Measurements from ENCODE around the gene SYT1. TPM values are rescaled to one million over a fixed set of nuclear protein-coding genes. Genes with fewer than 3 reads are reported as not detected.

SYT1 gene
- total and polyA plus RNA-seq, 2 donors = 0.82 to 1.5 TPM

- WGBS = 94% methylated on average over 3 of the region's 3 CpGs
- Histone ChIP-seq H3K27me3 (ENCODE audit: control insufficient read depth in 2 of 2, insufficient read depth in 1 of 2, low read length in 1 of 2) (no peaks in the 10 kb centered on the region), H3K27ac (ENCODE audit: low read depth in 1 of 2, low read length in 1 of 2) (no peak overlapping the region), H3K4me1 (ENCODE audit: control insufficient read depth in 2 of 2, insufficient read depth in 2 of 2, low read length in 2 of 2) (no peaks in the 10 kb centered on the region), H3K9me3 (ENCODE audit: control insufficient read depth in 2 of 2, insufficient read depth in 1 of 2, low read length in 1 of 2) (no peaks in the 10 kb centered on the region), H3K36me3 (ENCODE audit: control insufficient read depth in 2 of 2, insufficient read depth in 2 of 2, low read length in 1 of 2) (no peaks in the 10 kb centered on the region), H3K4me3 (ENCODE audit: low read length in 2 of 2) (no peak overlapping the region)
- no peak for DNase-seq (ENCODE audit: low read depth in 6 of 9, low spot score in 9 of 9)
Measured at GRCh38 chr12:78958941-78959340, 94.4 kb downstream of the SYT1 start.

- Histone ChIP-seq H3K27ac (ENCODE audit: low read depth in 1 of 2, low read length in 1 of 2) (no peak overlapping the region), H3K36me3 (ENCODE audit: control insufficient read depth in 2 of 2, insufficient read depth in 2 of 2, low read length in 1 of 2) (no peaks in the 10 kb centered on the region), H3K4me1 (ENCODE audit: control insufficient read depth in 2 of 2, insufficient read depth in 2 of 2, low read length in 2 of 2) (no peaks in the 10 kb centered on the region), H3K4me3 (ENCODE audit: low read length in 2 of 2) (no peak overlapping the region), H3K9me3 (ENCODE audit: control insufficient read depth in 2 of 2, insufficient read depth in 1 of 2, low read length in 1 of 2) (no peaks in the 10 kb centered on the region), H3K27me3 (ENCODE audit: control insufficient read depth in 2 of 2, insufficient read depth in 1 of 2, low read length in 1 of 2) (no peaks in the 10 kb centered on the region)
- 87% methylated on average over 3 of the region's 3 CpGs for WGBS
- no peak for DNase-seq (ENCODE audit: low read depth in 6 of 9, low spot score in 9 of 9)
Measured at GRCh38 chr12:78959556-78959955, 95.0 kb downstream of the SYT1 start.

GRCh38 chr12:78961171-78961570 is 96.6 kb downstream of the SYT1 start:
- Histone ChIP-seq H3K9me3 (ENCODE audit: control insufficient read depth in 2 of 2, insufficient read depth in 1 of 2, low read length in 1 of 2) (no peaks in the 10 kb centered on the region), H3K27me3 (ENCODE audit: control insufficient read depth in 2 of 2, insufficient read depth in 1 of 2, low read length in 1 of 2) (no peaks in the 10 kb centered on the region), H3K4me3 (ENCODE audit: low read length in 2 of 2) (no peak overlapping the region), H3K4me1 (ENCODE audit: control insufficient read depth in 2 of 2, insufficient read depth in 2 of 2, low read length in 2 of 2) (no peaks in the 10 kb centered on the region), H3K27ac (ENCODE audit: low read depth in 1 of 2, low read length in 1 of 2) (no peak overlapping the region), H3K36me3 (ENCODE audit: control insufficient read depth in 2 of 2, insufficient read depth in 2 of 2, low read length in 1 of 2) (no peaks in the 10 kb centered on the region)
- no peak for DNase-seq (ENCODE audit: low read depth in 6 of 9, low spot score in 9 of 9)
- WGBS = 96% methylated on average over 2 of the region's 2 CpGs

GRCh38 chr12:78963439-78964227 is 99.1 kb downstream of the SYT1 start:
- no peaks in the 10 kb centered on the region for H3K36me3 ChIP-seq (ENCODE audit: control insufficient read depth in 2 of 2, insufficient read depth in 2 of 2, low read length in 1 of 2)
- H3K9me3 ChIP-seq (ENCODE audit: control insufficient read depth in 2 of 2, insufficient read depth in 1 of 2, low read length in 1 of 2) = no peaks in the 10 kb centered on the region
- no peak overlapping the region for H3K27ac ChIP-seq (ENCODE audit: low read depth in 1 of 2, low read length in 1 of 2)
- no peaks in the 10 kb centered on the region for H3K27me3 ChIP-seq (ENCODE audit: control insufficient read depth in 2 of 2, insufficient read depth in 1 of 2, low read length in 1 of 2)
- 97% methylated on average over 1 of the region's 1 CpG for WGBS
- no peak for DNase-seq (ENCODE audit: low read depth in 6 of 9, low spot score in 9 of 9)
- no peaks in the 10 kb centered on the region for H3K4me1 ChIP-seq (ENCODE audit: control insufficient read depth in 2 of 2, insufficient read depth in 2 of 2, low read length in 2 of 2)
- no peak overlapping the region for H3K4me3 ChIP-seq (ENCODE audit: low read length in 2 of 2)

- Histone ChIP-seq H3K27me3 (ENCODE audit: control insufficient read depth in 2 of 2, insufficient read depth in 1 of 2, low read length in 1 of 2) (no peaks in the 10 kb centered on the region), H3K36me3 (ENCODE audit: control insufficient read depth in 2 of 2, insufficient read depth in 2 of 2, low read length in 1 of 2) (no peaks in the 10 kb centered on the region)
- no peak for DNase-seq (ENCODE audit: low read depth in 6 of 9, low spot score in 9 of 9)
Measured at GRCh38 chr12:78964521-78964920, 99.9 kb downstream of the SYT1 start.

GRCh38 chr12:78966062-78966461 is 101.5 kb downstream of the SYT1 start:
- WGBS = 78% methylated on average over 2 of the region's 2 CpGs
- no peaks in the 10 kb centered on the region for H3K27me3 ChIP-seq (ENCODE audit: control insufficient read depth in 2 of 2, insufficient read depth in 1 of 2, low read length in 1 of 2)
- no peaks in the 10 kb centered on the region for H3K36me3 ChIP-seq (ENCODE audit: control insufficient read depth in 2 of 2, insufficient read depth in 2 of 2, low read length in 1 of 2)
- no peak overlapping the region for H3K4me3 ChIP-seq (ENCODE audit: low read length in 2 of 2)
- DNase-seq (ENCODE audit: low read depth in 6 of 9, low spot score in 9 of 9) = no peak
- no peaks in the 10 kb centered on the region for H3K4me1 ChIP-seq (ENCODE audit: control insufficient read depth in 2 of 2, insufficient read depth in 2 of 2, low read length in 2 of 2)
- H3K9me3 ChIP-seq (ENCODE audit: control insufficient read depth in 2 of 2, insufficient read depth in 1 of 2, low read length in 1 of 2) = no peaks in the 10 kb centered on the region
- H3K27ac ChIP-seq (ENCODE audit: low read depth in 1 of 2, low read length in 1 of 2) = no peak overlapping the region

More at GRCh38 chr12:78964521-78964920, 99.9 kb downstream of the SYT1 start:
- Histone ChIP-seq H3K27ac (ENCODE audit: low read depth in 1 of 2, low read length in 1 of 2) (no peak overlapping the region), H3K4me3 (ENCODE audit: low read length in 2 of 2) (no peak overlapping the region), H3K9me3 (ENCODE audit: control insufficient read depth in 2 of 2, insufficient read depth in 1 of 2, low read length in 1 of 2) (no peaks in the 10 kb centered on the region), H3K4me1 (ENCODE audit: control insufficient read depth in 2 of 2, insufficient read depth in 2 of 2, low read length in 2 of 2) (no peaks in the 10 kb centered on the region)

- DNase-seq (ENCODE audit: low read depth in 6 of 9, low spot score in 9 of 9) = no peak
- no peaks in the 10 kb centered on the region for H3K36me3 ChIP-seq (ENCODE audit: control insufficient read depth in 2 of 2, insufficient read depth in 2 of 2, low read length in 1 of 2)
- H3K4me1 ChIP-seq (ENCODE audit: control insufficient read depth in 2 of 2, insufficient read depth in 2 of 2, low read length in 2 of 2) = no peaks in the 10 kb centered on the region
- H3K4me3 ChIP-seq (ENCODE audit: low read length in 2 of 2) = no peak overlapping the region
- no peak overlapping the region for H3K27ac ChIP-seq (ENCODE audit: low read depth in 1 of 2, low read length in 1 of 2)
- WGBS = 95% methylated on average over 2 of the region's 2 CpGs
- no peaks in the 10 kb centered on the region for H3K27me3 ChIP-seq (ENCODE audit: control insufficient read depth in 2 of 2, insufficient read depth in 1 of 2, low read length in 1 of 2)
- no peaks in the 10 kb centered on the region for H3K9me3 ChIP-seq (ENCODE audit: control insufficient read depth in 2 of 2, insufficient read depth in 1 of 2, low read length in 1 of 2)
Measured at GRCh38 chr12:78966926-78967325, 102.4 kb downstream of the SYT1 start.

- no peaks in the 10 kb centered on the region for H3K9me3 ChIP-seq (ENCODE audit: control insufficient read depth in 2 of 2, insufficient read depth in 1 of 2, low read length in 1 of 2)
- H3K36me3 ChIP-seq (ENCODE audit: control insufficient read depth in 2 of 2, insufficient read depth in 2 of 2, low read length in 1 of 2) = no peaks in the 10 kb centered on the region
- DNase-seq (ENCODE audit: low read depth in 6 of 9, low spot score in 9 of 9) = no peak
- no peaks in the 10 kb centered on the region for H3K27me3 ChIP-seq (ENCODE audit: control insufficient read depth in 2 of 2, insufficient read depth in 1 of 2, low read length in 1 of 2)
- no peaks in the 10 kb centered on the region for H3K4me1 ChIP-seq (ENCODE audit: control insufficient read depth in 2 of 2, insufficient read depth in 2 of 2, low read length in 2 of 2)
- H3K4me3 ChIP-seq (ENCODE audit: low read length in 2 of 2) = no peak overlapping the region
- H3K27ac ChIP-seq (ENCODE audit: low read depth in 1 of 2, low read length in 1 of 2) = no peak overlapping the region
- 84% methylated on average over 1 of the region's 1 CpG for WGBS
Measured at GRCh38 chr12:78968226-78968625, 103.7 kb downstream of the SYT1 start.

- Histone ChIP-seq H3K27me3 (ENCODE audit: control insufficient read depth in 2 of 2, insufficient read depth in 1 of 2, low read length in 1 of 2) (no peaks in the 10 kb centered on the region), H3K27ac (ENCODE audit: low read depth in 1 of 2, low read length in 1 of 2) (no peak overlapping the region), H3K4me3 (ENCODE audit: low read length in 2 of 2) (no peak overlapping the region), H3K4me1 (ENCODE audit: control insufficient read depth in 2 of 2, insufficient read depth in 2 of 2, low read length in 2 of 2) (no peaks in the 10 kb centered on the region), H3K36me3 (ENCODE audit: control insufficient read depth in 2 of 2, insufficient read depth in 2 of 2, low read length in 1 of 2) (no peaks in the 10 kb centered on the region), H3K9me3 (ENCODE audit: control insufficient read depth in 2 of 2, insufficient read depth in 1 of 2, low read length in 1 of 2) (no peaks in the 10 kb centered on the region)
- DNase-seq (ENCODE audit: low read depth in 6 of 9, low spot score in 9 of 9) = no peak
Measured at GRCh38 chr12:78970041-78970440, 105.5 kb downstream of the SYT1 start.
